Right cardiac atrium (tissue), 5 donors: ENCODE results near the gene KIRREL2. TPM values are rescaled to one million over a fixed set of nuclear protein-coding genes. Genes with fewer than 3 reads are reported as not detected.
A peak's percentile ranks its signal among the peaks of the same experiment; 100 is the strongest.
"Not testable (repeated sequence)": the region's sequence is repeated elsewhere in the genome, so short reads cannot be mapped to it uniquely, and the experiment has no call there.

ENCODE experiments used
- ATAC-seq, 2 donors: fragments of 200-7000 bp; cut with Tn5 transposase; one replicate each; pipeline versions ENCODE4 v1.8.0 to v1.9.1; 2020; ENCODE audit warnings: moderate library complexity in 2 of 2, mild to moderate bottlenecking in 1 of 2
- DNase-seq, 3 donors: peaks; one replicate each; pipeline ENCODE4 v3.0.0-alpha.2; 2020
- H3K27ac ChIP-seq: one replicate; pipeline ENCODE4 v1.5.1; 2013; ENCODE audit warnings: mild to moderate bottlenecking, low read length, control low read depth, moderate library complexity
- H3K27me3 ChIP-seq: one replicate; pipeline ENCODE4 v1.6.1; 2013; ENCODE audit not compliant: control insufficient read depth, insufficient read depth
- H3K4me1 ChIP-seq: one replicate; pipeline ENCODE4 v1.6.1; 2013; ENCODE audit warnings: low read length; ENCODE audit not compliant: control insufficient read depth, insufficient read depth
- H3K4me3 ChIP-seq: one replicate; pipeline ENCODE4 v1.5.1; 2013; ENCODE audit warnings: low read length, control low read depth
- H3K9me3 ChIP-seq: one replicate; pipeline ENCODE4 v1.6.1; 2013; ENCODE audit warnings: low read length; ENCODE audit not compliant: control insufficient read depth
- WGBS: extraction: QIAGEN DNeasy Blood & Tissue Kit; methylation state at CpG from one replicate; pipeline ENCODE4 v1.1.7; 2013; 5-methylcytosine and 5-hydroxymethylcytosine counted together
- intact Hi-C, 4 donors: fragments of 100-400 bp; cut with DNase I; formaldehyde crosslinking; loops; one replicate each; pipeline versions ENCODE4 v1.11.0 to v1.14.0; 2022 to 2023
- polyA plus RNA-seq: library from polyadenylated mRNA; stranded (reverse); fragments of 200-250 nt; gene quantifications from one replicate; pipeline ENCODE4 v1.2.3, GENCODE V29; 2013
- total RNA-seq, 4 donors: library from RNA; stranded (reverse); fragmentation: NEBNext Ultra II Directional; extraction: Animal tissue kit (Norgen Biotek cat#: 25700); gene quantifications; one replicate each; pipeline ENCODE4 v1.2.1, GENCODE V29; 2021
- donor health status: healthy with polysubstance abuse.
- donor health status: DM: no; HTN: yes; CAD: no.
- donor health status: DM: no; HTN: no; CAD: no.
- donor health status: DM: no; HTN: yes; CAD: no; lungs with severe emphysema.
- donor health status: DM: yes; HTN: yes; CAD: no.

KIRREL2 gene
- total and polyA plus RNA-seq, 5 donors = not detected

DNA sequence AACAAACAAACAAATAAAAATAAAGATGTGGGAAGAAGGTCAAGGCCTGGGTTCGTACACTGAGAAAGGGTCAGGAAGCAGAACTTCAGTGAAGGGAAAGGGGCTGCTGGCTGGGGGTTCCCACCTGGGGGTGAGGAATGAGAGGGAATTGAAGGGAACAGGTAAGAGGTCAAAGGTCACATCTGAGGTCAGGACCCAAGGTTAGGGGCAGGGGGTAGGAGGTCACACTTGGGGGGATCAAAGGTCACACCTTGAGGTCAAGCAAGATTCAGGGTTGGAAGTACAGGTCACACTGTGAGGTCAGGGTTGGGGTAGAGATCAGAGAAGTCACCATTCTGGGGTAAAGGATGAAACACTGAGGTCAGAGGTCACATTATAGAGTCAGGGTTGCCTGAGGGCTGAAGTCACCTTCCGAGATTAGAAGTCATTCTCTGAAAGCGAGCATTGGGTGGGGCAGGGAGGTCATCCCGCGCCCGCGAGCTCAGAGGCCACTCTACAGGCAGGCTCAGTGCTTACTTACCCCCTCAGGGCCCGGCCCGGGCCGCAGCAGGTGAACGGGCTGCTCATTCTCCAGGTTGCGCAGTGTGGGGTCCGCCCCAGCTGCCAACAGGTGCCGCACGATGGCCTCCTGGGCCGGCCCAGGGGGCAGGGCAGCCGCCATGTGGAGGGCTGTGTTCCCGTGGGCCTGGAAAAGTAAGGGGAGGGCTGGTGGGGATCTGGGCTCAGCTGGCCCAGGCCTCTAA is 32.8 kb downstream of the KIRREL2 start:
- ATAC-seq (peak; percentile 24 to 32), DNase-seq (peak in 2 of 3 donors; percentile 11 to 28)
- intact Hi-C loops = loop anchor here in 1 of 4 donors (10.0 kb wide), 1 partner anchor 45 kb away; the partner anchor contains the start of gene LRFN3
- H3K9me3 ChIP-seq = no peaks in the 10 kb centered on the region
- no peak overlapping the region for H3K4me3 ChIP-seq
- 93% methylated on average over 18 of the region's 18 CpGs for WGBS
- no peaks in the 10 kb centered on the region for H3K27me3 ChIP-seq
- H3K27ac ChIP-seq = no peak overlapping the region
- H3K4me1 ChIP-seq = no peaks in the 10 kb centered on the region

GRCh38 chr19:35890113-35890650 is 33.5 kb downstream of the KIRREL2 start:
- DNase-seq = peak in 1 of 3 donors; percentile 54
- intact Hi-C loops = no loop called here
- WGBS = 92% methylated on average over 13 of the region's 13 CpGs
- Histone ChIP-seq H3K27me3 (no peaks in the 10 kb centered on the region), H3K4me3 (no peak overlapping the region), H3K4me1 (no peaks in the 10 kb centered on the region), H3K9me3 (no peaks in the 10 kb centered on the region), H3K27ac (no peak overlapping the region)
- ATAC-seq = peak in 1 of 2 donors; percentile 12

- H3K4me1 ChIP-seq, ATAC-seq, H3K27me3 ChIP-seq, intact Hi-C loops, H3K4me3 ChIP-seq, H3K27ac ChIP-seq, H3K9me3 ChIP-seq: not testable (repeated sequence)
- 94% methylated on average over 3 of the region's 3 CpGs for WGBS
- peak in 2 of 3 donors; percentile 9 to 10 for DNase-seq
Measured at GRCh38 chr19:35891819-35892218, 35.1 kb downstream of the KIRREL2 start.

DNA sequence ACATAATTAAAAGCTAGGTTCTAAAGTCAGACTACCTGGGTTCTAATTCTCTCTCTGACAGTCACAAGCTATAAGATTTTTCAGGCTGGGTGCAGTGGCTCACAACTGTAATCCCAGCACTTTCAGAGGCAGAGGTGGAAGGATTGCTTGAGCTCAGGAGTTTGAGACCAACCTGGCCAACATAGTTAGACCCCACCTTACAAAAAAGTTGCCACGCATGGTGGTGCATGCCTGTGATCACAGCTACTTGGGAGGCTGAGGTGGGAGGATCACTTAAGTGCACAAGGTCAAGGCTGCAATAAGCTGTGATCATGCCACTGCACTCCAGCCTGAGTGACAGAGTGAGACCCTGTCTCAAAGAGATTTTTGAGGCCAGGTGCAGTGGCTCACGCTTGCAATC is 37.6 kb downstream of the KIRREL2 start:
- Histone ChIP-seq H3K27ac (no peak overlapping the region), H3K9me3 (no peaks in the 10 kb centered on the region), H3K4me1 (no peaks in the 10 kb centered on the region), H3K27me3 (no peaks in the 10 kb centered on the region), H3K4me3 (no peak overlapping the region)
- 96% methylated on average over 2 of the region's 2 CpGs for WGBS
- DNase-seq = peak in 2 of 3 donors; percentile 1 to 2
- intact Hi-C loops = no loop called here
- no peak for ATAC-seq

DNA sequence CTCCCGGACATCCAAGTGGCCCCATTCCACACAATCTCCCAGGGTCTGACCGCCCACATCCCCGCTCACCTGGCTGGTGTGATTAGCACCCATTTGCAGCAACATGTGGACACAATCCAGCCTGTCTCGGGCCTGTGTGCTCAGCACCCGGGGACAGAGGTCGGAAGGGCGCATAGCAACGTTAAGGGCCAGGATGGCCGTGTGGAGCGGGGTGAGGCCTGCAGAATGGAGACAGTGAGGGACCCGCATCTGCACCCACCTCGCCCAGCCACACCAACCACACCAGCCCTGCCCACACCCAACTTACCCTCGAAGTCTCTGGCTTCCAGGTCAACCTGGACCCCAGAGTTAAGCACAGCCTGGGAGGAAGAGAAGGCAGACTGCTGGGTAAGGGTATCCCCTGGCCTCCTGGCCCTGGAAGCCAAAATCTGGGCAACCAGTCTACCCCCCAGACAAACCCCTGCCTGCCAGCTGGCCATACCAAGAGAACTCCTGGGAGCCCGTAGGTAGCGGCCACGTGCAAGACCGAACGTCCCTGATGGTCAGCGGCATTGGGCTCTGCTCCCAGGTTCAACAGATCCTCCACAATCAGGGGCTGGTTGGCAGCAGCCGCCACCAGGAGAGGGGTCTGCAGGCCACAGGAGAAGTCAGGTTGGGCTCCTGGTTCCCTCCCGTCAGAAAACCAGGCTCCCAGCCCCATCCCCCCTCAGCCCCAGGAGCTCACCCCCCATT is 39.4 kb downstream of the KIRREL2 start:
- H3K27me3 ChIP-seq = no peaks in the 10 kb centered on the region
- no peak overlapping the region for H3K27ac ChIP-seq
- 90% methylated on average over 21 of the region's 21 CpGs for whole genome bisulfite sequencing
- no peaks in the 10 kb centered on the region for H3K9me3 ChIP-seq
- DNase-seq = peak in 1 of 3 donors; percentile 37
- no peak for ATAC-seq
- intact Hi-C loops = loop anchor here in 1 of 4 donors (5.0 kb wide), 1 partner anchor 36 kb away; no protein-coding TSS in a partner anchor
- H3K4me3 ChIP-seq = no peak overlapping the region
- no peaks in the 10 kb centered on the region for H3K4me1 ChIP-seq

- DNase-seq (peak in 1 of 3 donors; percentile 51), ATAC-seq (no peak)
- intact Hi-C loops = loop anchor here in 1 of 4 donors (5.0 kb wide), 1 partner anchor 36 kb away; no protein-coding TSS in a partner anchor
- Histone ChIP-seq H3K9me3 (no peaks in the 10 kb centered on the region), H3K4me3 (no peak overlapping the region), H3K4me1 (no peaks in the 10 kb centered on the region), H3K27me3 (no peaks in the 10 kb centered on the region), H3K27ac (no peak overlapping the region)
- WGBS = 93% methylated on average over 13 of the region's 13 CpGs
Measured at GRCh38 chr19:35896643-35897040, 39.9 kb downstream of the KIRREL2 start.

DNA sequence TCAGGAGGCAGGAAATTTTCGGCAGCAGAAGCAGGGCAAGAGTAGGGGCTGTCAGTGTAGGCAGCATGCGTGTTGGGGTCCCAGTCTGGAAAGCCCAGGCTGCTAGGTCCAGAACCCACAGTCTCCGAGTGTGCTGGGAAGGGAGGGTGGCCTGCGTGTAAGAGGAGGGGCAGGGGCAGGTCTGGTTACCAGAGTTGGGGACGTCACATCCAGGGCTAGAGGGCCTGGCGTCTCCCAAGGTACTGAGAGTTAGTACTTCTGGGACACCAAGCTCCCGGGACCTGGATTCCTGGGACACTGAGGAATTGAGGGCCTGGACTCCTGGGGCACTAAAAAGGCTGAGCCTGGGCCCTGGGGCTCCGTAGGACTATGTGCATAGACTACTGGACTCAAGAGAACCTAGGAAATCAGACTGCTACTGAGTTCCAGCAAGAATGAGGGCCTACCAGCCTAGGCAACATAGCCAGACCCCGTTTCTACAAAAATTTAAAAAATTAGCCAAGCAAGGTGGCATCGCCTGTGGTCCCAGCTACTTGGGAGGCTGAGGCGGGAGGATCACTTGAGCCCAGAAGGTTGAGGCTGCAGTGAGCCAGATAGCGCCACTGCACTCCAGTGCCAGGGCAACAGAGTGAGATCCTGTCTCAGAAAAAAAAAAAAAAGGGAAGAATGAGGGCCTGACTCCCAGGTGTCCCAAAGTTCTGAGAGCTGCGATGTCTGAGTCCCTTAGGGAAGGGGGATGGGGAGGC is 41.2 kb downstream of the KIRREL2 start:
- DNase-seq (peak in 1 of 3 donors; percentile 43), ATAC-seq (no peak)
- 91% methylated on average over 13 of the region's 13 CpGs for WGBS
- H3K9me3 ChIP-seq = no peaks in the 10 kb centered on the region
- no peaks in the 10 kb centered on the region for H3K27me3 ChIP-seq
- peak overlapping the region; percentile 76 for H3K4me3 ChIP-seq
- intact Hi-C loops = loop anchor here in 1 of 4 donors (5.0 kb wide), 1 partner anchor 34 kb away; no protein-coding TSS in a partner anchor
- H3K4me1 ChIP-seq = no peaks in the 10 kb centered on the region
- no peak overlapping the region for H3K27ac ChIP-seq

- Histone ChIP-seq H3K27me3 (no peaks in the 10 kb centered on the region), H3K9me3 (no peaks in the 10 kb centered on the region), H3K4me1 (no peaks in the 10 kb centered on the region), H3K27ac (no peak overlapping the region), H3K4me3 (peak overlapping the region; percentile 76)
- intact Hi-C loops = loop anchor here in 1 of 4 donors (5.0 kb wide), 1 partner anchor 34 kb away; no protein-coding TSS in a partner anchor
- WGBS = 16% methylated on average over 17 of the region's 17 CpGs
- DNase-seq (no peak), ATAC-seq (peak in 1 of 2 donors; percentile 12)
Measured at GRCh38 chr19:35898499-35898809, 41.7 kb downstream of the KIRREL2 start.

GRCh38 chr19:35899547-35900214 is 43.0 kb downstream of the KIRREL2 start:
- Histone ChIP-seq H3K9me3 (no peaks in the 10 kb centered on the region), H3K27me3 (no peaks in the 10 kb centered on the region), H3K4me1 (no peaks in the 10 kb centered on the region), H3K4me3 (peak overlapping the region; percentile 76), H3K27ac (peak overlapping the region; percentile 50)
- ATAC-seq = peak; percentile 89
- intact Hi-C loops = loop anchor here in 1 of 4 donors (5.0 kb wide), 1 partner anchor 33 kb away; no protein-coding TSS in a partner anchor
- DNase-seq = peak; percentile 82 to 93 (median 93)
- under 1% methylated on average over 42 of the region's 43 CpGs for WGBS

- peak overlapping the region; percentile 12 for H3K4me3 ChIP-seq
- DNase-seq = peak in 1 of 3 donors; percentile 12
- 85% methylated on average over 2 of the region's 2 CpGs for WGBS
- ATAC-seq = no peak
- intact Hi-C loops = no loop called here
- H3K27me3 ChIP-seq = no peaks in the 10 kb centered on the region
- no peaks in the 10 kb centered on the region for H3K4me1 ChIP-seq
- no peaks in the 10 kb centered on the region for H3K9me3 ChIP-seq
- no peak overlapping the region for H3K27ac ChIP-seq
Measured at GRCh38 chr19:35901055-35901644, 44.4 kb downstream of the KIRREL2 start.
